ENCODE results near the gene SPATA24.

Gene SPATA24

GRCh38 chr5:139426203-139426885 is 22.5 kb upstream of the SPATA24 start:
- no peak overlapping the region for H3K4me3 ChIP-seq (ENCODE audit: low read depth, low read length)
- DNase-seq (ENCODE audit: low read depth): no peak
- no peak for TF ChIP-seq CTCF (conservative IDR thresholded peaks at IDR 0.05; ENCODE audit: low read depth, low read length)

GRCh38 chr5:139425497-139425896 is 21.6 kb upstream of the SPATA24 start:
- DNase-seq (ENCODE audit: low read depth): no peak
- TF ChIP-seq CTCF (conservative IDR thresholded peaks at IDR 0.05; ENCODE audit: low read depth, low read length): no peak
- H3K4me3 ChIP-seq (ENCODE audit: low read depth, low read length): no peak overlapping the region

- DNase-seq (ENCODE audit: low read depth): peak; percentile 89
- H3K4me3 ChIP-seq (ENCODE audit: low read depth, low read length): no peak overlapping the region
- peak; percentile 86 for TF ChIP-seq CTCF (conservative IDR thresholded peaks at IDR 0.05; ENCODE audit: low read depth, low read length)
Observed at GRCh38 chr5:139422307-139422893, 18.5 kb upstream of the SPATA24 start.

GRCh38 chr5:139419226-139420192 is 15.6 kb upstream of the SPATA24 start:
- no peak for DNase-seq (ENCODE audit: low read depth)
- H3K4me3 ChIP-seq (ENCODE audit: low read depth, low read length): no peak overlapping the region
- no peak for TF ChIP-seq CTCF (conservative IDR thresholded peaks at IDR 0.05; ENCODE audit: low read depth, low read length)

- H3K4me3 ChIP-seq (ENCODE audit: low read depth, low read length): no peak overlapping the region
- TF ChIP-seq CTCF (conservative IDR thresholded peaks at IDR 0.05; ENCODE audit: low read depth, low read length): no peak
- no peak for DNase-seq (ENCODE audit: low read depth)
Observed at GRCh38 chr5:139418793-139419192, 14.9 kb upstream of the SPATA24 start.

GRCh38 chr5:139417214-139417613 is 13.3 kb upstream of the SPATA24 start:
- H3K4me3 ChIP-seq (ENCODE audit: low read depth, low read length): no peak overlapping the region
- TF ChIP-seq CTCF (conservative IDR thresholded peaks at IDR 0.05; ENCODE audit: low read depth, low read length): no peak
- DNase-seq (ENCODE audit: low read depth): peak; percentile 80
